K562 (cell line): Measurements from ENCODE around the gene UPK3BL1. TPM values are rescaled to one million over a fixed set of nuclear protein-coding genes. Genes with fewer than 3 reads are reported as not detected.
A peak's percentile ranks its signal among the peaks of the same experiment; 100 is the strongest.
"Not testable (repeated sequence)": the region's sequence is repeated elsewhere in the genome, so short reads cannot be mapped to it uniquely, and the experiment has no call there.

ENCODE experiments used
- ATAC-seq: fragments of 200-7000 bp; cut with Tn5 transposase; 3 replicates; pipeline ENCODE4 v1.9.1; 2020; ENCODE audit warnings: moderate library complexity
- BruUV-seq: library from RNA; stranded (reverse); fragments of 400-500 nt; replicated peaks from 2 replicates; lab custom pipeline; 2021; lab: Mats Ljungman, UMichigan
- CTCF ChIA-PET: fragments of 300-600 bp; formaldehyde crosslinking; extraction: SDS; loops from one replicate; lab custom pipeline; 2021; ENCODE audit warnings: low intra/inter-chr PET ratio; lab: Yijun Ruan, JAX
- POLR2A ChIA-PET: fragments of 300-600, 350-650 bp; sonication (Branson Sonifier 250); formaldehyde crosslinking; extraction: SDS; loops from one replicate; lab custom pipeline; 2021; ENCODE audit warnings: antibody characterized with exemption, inconsistent platforms; lab: Yijun Ruan, JAX
- DNase-seq, 4 experiments: peaks; one replicate each; pipeline versions ENCODE4 v3.0.0 to v3.0.0-alpha.2; 2011 to 2018; ENCODE audit warnings: low spot score in 3 of 4, mixed read lengths in 3 of 4; ENCODE audit errors: extremely low read depth in 1 of 4
- FAIRE-seq: peaks from 2 replicates; lab custom pipeline; 2011; peaks lifted over from hg19 to GRCh38; lab: Jason Lieb, UNC
- H2AFZ ChIP-seq: 2 replicates; pipeline ENCODE4 v1.6.0; 2011; ENCODE audit warnings: low read depth, low read length, control low read depth, inconsistent platforms
- H3K27ac ChIP-seq: fragments of 200-600 bp; 3 replicates; pipeline ENCODE4 v1.8.0; 2011; ENCODE audit warnings: low read depth, mild to moderate bottlenecking, control low read depth, inconsistent platforms, low read length, moderate library complexity, mixed read lengths; ENCODE audit errors: extremely low read depth
- H3K27me3 ChIP-seq, 2 experiments: fragments of 300-600 bp in 1 of 2; 2 replicates in 1 of 2; 3 replicates in 1 of 2; pipeline versions ENCODE4 v1.6.0 to v1.8.0; 2011; ENCODE audit warnings: inconsistent platforms in 2 of 2, low read length in 2 of 2, mild to moderate bottlenecking in 1 of 2, mixed read lengths in 1 of 2, moderate library complexity in 1 of 2; ENCODE audit not compliant: control insufficient read depth in 2 of 2, insufficient read depth in 2 of 2
- H3K36me3 ChIP-seq: fragments of 300-600 bp; 3 replicates; pipeline ENCODE4 v1.8.0; 2011; ENCODE audit warnings: mild to moderate bottlenecking, low read length, inconsistent platforms; ENCODE audit not compliant: control insufficient read depth, insufficient read depth
- H3K4me1 ChIP-seq, 2 experiments: fragments of 200-600 bp in 1 of 2; replicated peaks in 1 of 2; 2 replicates in 1 of 2; 3 replicates in 1 of 2; pipeline versions ENCODE4 v1.5.1 to v1.8.0; 2011; ENCODE audit warnings: inconsistent platforms in 2 of 2, low read length in 2 of 2, mild to moderate bottlenecking in 1 of 2, mixed read lengths in 1 of 2, moderate library complexity in 1 of 2; ENCODE audit not compliant: control insufficient read depth in 2 of 2, insufficient read depth in 2 of 2
- H3K4me2 ChIP-seq: 2 replicates; pipeline ENCODE4 v1.6.1; 2011; ENCODE audit warnings: low read length, control low read depth, inconsistent platforms, mixed read lengths; ENCODE audit not compliant: insufficient read depth
- H3K4me3 ChIP-seq: fragments of 200-600 bp; sonication (generic), shearing (Covaris generic); 2 replicates; pipeline ENCODE4 v1.5.1; 2016; ENCODE audit warnings: control low read depth, inconsistent platforms
- H3K79me2 ChIP-seq: fragments of 200-600 bp; 3 replicates; pipeline ENCODE4 v1.8.0; 2011; ENCODE audit warnings: low read length, inconsistent platforms; ENCODE audit not compliant: control insufficient read depth, insufficient read depth
- H3K9ac ChIP-seq, 2 experiments: 2 replicates each; pipeline versions ENCODE4 v1.6.0 to v1.6.1; 2011; ENCODE audit warnings: low read depth in 2 of 2, low read length in 2 of 2, control low read depth in 1 of 2, inconsistent platforms in 1 of 2, mild to moderate bottlenecking in 1 of 2, mixed read lengths in 1 of 2; ENCODE audit not compliant: insufficient read depth in 1 of 2
- H3K9me1 ChIP-seq: one replicate; pipeline ENCODE4 v1.6.0; 2011; ENCODE audit warnings: inconsistent platforms, mild to moderate bottlenecking, low read length, moderate library complexity; ENCODE audit not compliant: control insufficient read depth, insufficient read depth
- H3K9me3 ChIP-seq: replicated peaks from 2 replicates; pipeline ENCODE4 v1.5.1; 2011; ENCODE audit warnings: low read depth, low read length, inconsistent platforms; ENCODE audit not compliant: control insufficient read depth, insufficient read depth
- H4K20me1 ChIP-seq: replicated peaks from 2 replicates; pipeline ENCODE4 v1.6.1; 2011; ENCODE audit warnings: low read length, inconsistent platforms, mixed read lengths; ENCODE audit not compliant: control insufficient read depth, insufficient read depth
- WGBS: fragments of 100-300 bp; shearing (Covaris generic); methylation state at CpG from one replicate; pipeline ENCODE4 v1.1.6; 2016; ENCODE audit warnings: low coverage, mixed read lengths; ENCODE audit not compliant: insufficient coverage; ENCODE audit errors: missing lambda C conversion rate; 5-methylcytosine and 5-hydroxymethylcytosine counted together
- in situ Hi-C: fragments of 300-500 bp; cut with MboI; formaldehyde crosslinking; loops from 4 replicates; pipeline ENCODE4 v1.15.0; 2018; ENCODE audit warnings: inconsistent platforms, mixed read lengths
- intact Hi-C: fragments of 100-400 bp; cut with micrococcal nuclease; formaldehyde crosslinking; loops from 2 replicates; pipeline ENCODE4 v1.14.2; 2022
- polyA plus RNA-seq, 8 experiments: library from polyadenylated mRNA; depleted of rRNA in 4 of 8; stranded (reverse) in 5 of 8; unstranded in 3 of 8; fragments of >200 nt; fragmentation: Nextera tagmentation in 2 of 8; fragmentation: Illumina TruSeq in 1 of 8; extraction: Ambion mirVana in 2 of 8; extraction: Trizol in 1 of 8; gene quantifications; 2 replicates each; pipeline versions ENCODE4 v1.2.1 to v1.2.3, GENCODE V29; 2011 to 2014; ENCODE audit warnings: inconsistent platforms in 1 of 8, missing spikeins in 1 of 8
- total RNA-seq, 7 experiments: library from RNA; depleted of rRNA in 6 of 7; stranded (reverse); fragments of >200 nt in 6 of 7; fragmentation: Illumina TruSeq in 2 of 7; extraction: Trizol in 2 of 7; gene quantifications; 2 replicates each; pipeline versions ENCODE4 v1.2.1 to v1.2.3, GENCODE V29; 2011 to 2021; ENCODE audit warnings: low replicate concordance in 1 of 7

Gene UPK3BL1
- total and polyA plus RNA-seq, 9 of the 15 experiments (the other 6 are each of a cell fraction or from before 2014, with no cell fraction given): 3.9 to 36.3 (median 15.6) TPM

DNA sequence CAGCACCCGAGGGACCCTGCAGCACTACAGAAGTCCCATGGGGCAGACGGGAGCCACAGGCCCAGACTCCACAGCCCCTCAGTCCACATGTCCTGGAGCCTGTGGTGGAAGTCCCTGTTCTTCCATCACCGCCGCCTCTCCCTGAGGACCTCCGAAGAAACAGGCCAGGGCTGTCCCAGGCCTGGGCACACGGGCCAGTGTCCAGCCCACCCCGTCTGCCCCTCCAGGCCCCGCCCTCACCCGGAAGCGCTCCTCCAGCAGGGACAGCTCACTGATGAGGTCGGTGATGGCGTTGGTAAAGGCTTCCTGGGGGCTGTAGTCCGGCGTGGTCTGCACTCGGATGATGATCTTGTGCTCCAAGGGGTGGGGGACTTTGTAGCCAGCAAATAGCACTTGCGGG, 24.3 kb upstream of the UPK3BL1 start:
- H3K36me3 ChIP-seq, POLR2A ChIA-PET, H3K4me1 ChIP-seq, ATAC-seq, H3K4me3 ChIP-seq, H2AFZ ChIP-seq, DNase-seq, FAIRE-seq, H3K79me2 ChIP-seq, H4K20me1 ChIP-seq, H3K9me1 ChIP-seq, CTCF ChIA-PET, H3K4me2 ChIP-seq, H3K27ac ChIP-seq, intact Hi-C loops, H3K9me3 ChIP-seq, H3K27me3 ChIP-seq, H3K9ac ChIP-seq: not testable (repeated sequence)
- WGBS: no CpG with 5 or more reads among the region's 16 CpGs
- in situ Hi-C loops: loop anchor here (25.0 kb wide), 2 partner anchors 205 to 355 kb away; partner anchors contain the start of genes ALKBH4 and LRWD1
- TSS peak; percentile 20 for BruUV-seq

DNA sequence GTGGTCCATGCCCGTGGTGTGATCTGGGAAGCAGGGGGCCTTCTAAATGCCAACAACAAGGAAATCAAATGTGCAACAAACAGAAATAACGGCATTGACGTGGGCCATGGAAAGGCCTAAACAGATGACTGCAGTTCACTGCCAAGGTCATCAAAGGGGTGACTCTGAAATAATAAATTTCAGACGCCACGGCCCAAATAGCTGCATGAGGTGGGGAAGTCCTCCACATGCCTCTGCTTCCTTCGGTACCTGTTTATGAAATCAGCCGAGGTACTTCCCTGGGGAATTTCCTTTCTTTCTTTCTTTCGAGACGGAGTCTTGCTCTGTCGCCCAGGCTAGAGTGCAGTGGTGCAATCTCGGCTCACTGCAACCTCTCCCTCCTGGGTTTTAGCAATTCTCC, 22.2 kb upstream of the UPK3BL1 start:
- H3K9me3 ChIP-seq, DNase-seq, H3K27ac ChIP-seq, H3K4me2 ChIP-seq, POLR2A ChIA-PET, H3K27me3 ChIP-seq, BruUV-seq, H2AFZ ChIP-seq, H3K9ac ChIP-seq, ATAC-seq, intact Hi-C loops, CTCF ChIA-PET, H3K9me1 ChIP-seq, FAIRE-seq, H3K36me3 ChIP-seq, H4K20me1 ChIP-seq, H3K4me1 ChIP-seq, H3K79me2 ChIP-seq, H3K4me3 ChIP-seq: not testable (repeated sequence)
- in situ Hi-C loops: loop anchor here (25.0 kb wide), 2 partner anchors 202 to 352 kb away; partner anchors contain the start of genes ALKBH4 and LRWD1
- 89% methylated on average over 3 of the region's 11 CpGs for WGBS

DNA sequence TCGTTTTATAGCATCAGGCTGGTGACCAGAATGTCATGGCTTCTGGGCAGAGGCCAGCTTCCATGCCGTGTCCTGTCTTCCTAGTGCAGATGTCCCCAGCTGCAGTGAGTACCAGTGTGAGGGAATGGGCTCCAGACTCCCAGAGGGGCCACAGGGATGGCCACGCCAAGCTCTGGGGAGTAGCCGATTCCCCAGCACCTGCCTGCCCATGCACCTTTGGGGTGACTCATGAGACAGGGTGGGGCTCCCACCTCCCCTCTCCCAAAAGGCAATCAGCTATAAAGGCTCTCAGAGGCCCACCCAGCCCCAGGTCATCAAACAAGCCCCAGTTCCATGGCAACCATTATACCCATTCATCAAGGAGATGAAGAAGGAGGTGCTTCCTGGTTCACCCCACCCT, 7.3 kb upstream of the UPK3BL1 start, which contains the start of gene SPDYE2B:
SPDYE2B (plus strand) TSS at position 396 of the 400 bp plus-strand sequence. CDS start 2,030 bp downstream, outside the sequence.
- H3K4me3 ChIP-seq, H2AFZ ChIP-seq, H3K9me3 ChIP-seq, ATAC-seq, DNase-seq, H3K36me3 ChIP-seq, H3K4me2 ChIP-seq, POLR2A ChIA-PET, BruUV-seq, intact Hi-C loops, H3K79me2 ChIP-seq, CTCF ChIA-PET, H3K27ac ChIP-seq, H3K27me3 ChIP-seq, FAIRE-seq, H3K9me1 ChIP-seq, H3K9ac ChIP-seq, H4K20me1 ChIP-seq, H3K4me1 ChIP-seq: not testable (repeated sequence)
- in situ Hi-C loops: loop anchor here (10.0 to 25.0 kb wide), 3 partner anchors 105 to 338 kb away; partner anchors contain the start of genes ALKBH4, LRWD1 and UPK3BL2
- WGBS: no CpG with 5 or more reads among the region's 4 CpGs

DNA sequence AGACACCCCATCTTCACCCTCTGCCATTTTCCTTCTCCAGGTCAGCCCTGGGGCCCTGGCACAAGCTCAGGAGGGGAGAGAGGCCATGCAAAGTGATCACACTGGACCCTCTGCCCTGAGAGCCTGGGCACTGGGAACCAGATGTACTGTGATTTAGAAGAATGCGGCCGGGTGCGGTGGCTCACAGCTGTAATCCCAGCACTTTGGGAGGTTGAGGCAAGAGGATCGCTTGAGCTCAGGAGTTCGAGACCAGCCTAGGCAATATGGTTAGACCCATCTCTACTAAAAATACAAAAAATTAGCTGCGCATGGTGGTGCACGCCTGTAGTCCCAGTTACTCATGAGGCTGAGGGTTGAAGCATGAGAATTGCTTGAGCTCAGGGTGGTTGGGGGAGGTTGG, 5.2 kb upstream of the UPK3BL1 start:
- H3K79me2 ChIP-seq, H3K36me3 ChIP-seq, DNase-seq, H3K9me3 ChIP-seq, H3K4me1 ChIP-seq, ATAC-seq, H3K9ac ChIP-seq, H3K4me3 ChIP-seq, POLR2A ChIA-PET, intact Hi-C loops, BruUV-seq, H3K27me3 ChIP-seq, H3K27ac ChIP-seq, H3K9me1 ChIP-seq, H4K20me1 ChIP-seq, FAIRE-seq, H3K4me2 ChIP-seq, CTCF ChIA-PET, H2AFZ ChIP-seq: not testable (repeated sequence)
- in situ Hi-C loops: loop anchor here (10.0 kb wide), 1 partner anchor 103 kb away; the partner anchor contains the start of gene UPK3BL2
- WGBS: 96% methylated on average over 5 of the region's 7 CpGs
